ENCODE measurements around the gene LPCAT3. TPM values are rescaled to one million over a fixed set of nuclear protein-coding genes. Genes with fewer than 3 reads are reported as not detected.
A peak's percentile ranks its signal among the peaks of the same experiment; 100 is the strongest.

LPCAT3 gene
- polyA plus RNA-seq, 1 donor (not counting 4 experiments of a cell fraction or from before 2014, with no cell fraction given): 69.1 TPM

DNA sequence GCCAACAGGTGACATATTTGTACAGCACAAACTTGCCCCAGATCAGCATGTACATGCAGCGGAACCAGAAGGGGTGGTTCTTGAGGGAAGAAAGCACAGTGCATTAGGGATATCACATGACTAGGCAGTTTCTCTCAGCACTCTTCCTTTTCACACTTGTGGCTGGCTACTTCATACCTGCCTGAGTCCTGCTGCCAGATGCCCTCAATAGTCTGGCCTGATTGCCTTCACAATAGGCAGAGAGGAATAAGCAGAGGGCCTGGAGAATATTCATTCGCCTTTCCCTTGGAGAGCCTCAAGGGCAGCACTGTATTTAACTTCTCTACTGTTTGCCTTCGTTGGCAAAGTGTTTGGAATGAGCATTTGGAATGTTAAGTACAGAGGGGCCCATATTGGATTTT, 39.7 kb downstream of the LPCAT3 start:
- H3K4me3 ChIP-seq (ENCODE audit: control insufficient read depth in 2 of 3, extremely low read depth in 1 of 3, insufficient read depth in 2 of 3, low read depth in 1 of 3, low read length in 3 of 3): no peak overlapping the region
- H3K79me2 ChIP-seq (ENCODE audit: control insufficient read depth, insufficient read depth, low read length): peaks cover 7% of the 10 kb centered on the region
- no peak for TF ChIP-seq EZH2 (IDR thresholded peaks at IDR 0.05; ENCODE audit: low read length)
- TF ChIP-seq, protein P1, sequence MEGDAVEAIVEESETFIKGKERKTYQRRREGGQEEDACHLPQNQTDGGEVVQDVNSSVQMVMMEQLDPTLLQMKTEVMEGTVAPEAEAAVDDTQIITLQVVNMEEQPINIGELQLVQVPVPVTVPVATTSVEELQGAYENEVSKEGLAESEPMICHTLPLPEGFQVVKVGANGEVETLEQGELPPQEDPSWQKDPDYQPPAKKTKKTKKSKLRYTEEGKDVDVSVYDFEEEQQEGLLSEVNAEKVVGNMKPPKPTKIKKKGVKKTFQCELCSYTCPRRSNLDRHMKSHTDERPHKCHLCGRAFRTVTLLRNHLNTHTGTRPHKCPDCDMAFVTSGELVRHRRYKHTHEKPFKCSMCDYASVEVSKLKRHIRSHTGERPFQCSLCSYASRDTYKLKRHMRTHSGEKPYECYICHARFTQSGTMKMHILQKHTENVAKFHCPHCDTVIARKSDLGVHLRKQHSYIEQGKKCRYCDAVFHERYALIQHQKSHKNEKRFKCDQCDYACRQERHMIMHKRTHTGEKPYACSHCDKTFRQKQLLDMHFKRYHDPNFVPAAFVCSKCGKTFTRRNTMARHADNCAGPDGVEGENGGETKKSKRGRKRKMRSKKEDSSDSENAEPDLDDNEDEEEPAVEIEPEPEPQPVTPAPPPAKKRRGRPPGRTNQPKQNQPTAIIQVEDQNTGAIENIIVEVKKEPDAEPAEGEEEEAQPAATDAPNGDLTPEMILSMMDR (optimal IDR thresholded peaks at IDR 0.05 in 1 of 3, IDR thresholded peaks at IDR 0.05 in 1 of 3, conservative IDR thresholded peaks at IDR 0.05 in 1 of 3; ENCODE audit: extremely low read depth in 1 of 3, insufficient read depth in 2 of 3, low read length in 3 of 3): no peak
- peaks cover 3% of the 10 kb centered on the region for H4K20me1 ChIP-seq (ENCODE audit: control insufficient read depth, extremely low read depth, insufficient read depth, low read length)
- H3K9ac ChIP-seq (ENCODE audit: control insufficient read depth, extremely low read depth, insufficient read depth, low read length): peak overlapping the region; percentile 14
- DNase-seq (ENCODE audit: low read depth, low spot score) (no peak), FAIRE-seq (peak; percentile 78)
- dilution Hi-C loops (cut with MboI; ENCODE audit: extremely low pct_ligation_motif_present, low sequenced_read_pairs): no loop called here
- no peak overlapping the region for H2AFZ ChIP-seq (ENCODE audit: control insufficient read depth, low read length)
- H3K9me1 ChIP-seq (ENCODE audit: control insufficient read depth, extremely low read depth, insufficient read depth, low read length): no peaks in the 10 kb centered on the region
- H3K4me2 ChIP-seq (ENCODE audit: control insufficient read depth, extremely low read depth, insufficient read depth, low read depth, low read length): no peak overlapping the region
- peaks cover 36 to 70% of the 10 kb centered on the region in 2 experiments for H3K36me3 ChIP-seq (ENCODE audit: control insufficient read depth in 2 of 2, extremely low read depth in 1 of 2, insufficient read depth in 2 of 2, low read length in 2 of 2)
- H3K9me3 ChIP-seq (ENCODE audit: control insufficient read depth, low read depth, low read length): no peaks in the 10 kb centered on the region
- no peaks in the 10 kb centered on the region for H3K27me3 ChIP-seq (ENCODE audit: control insufficient read depth, extremely low read depth, insufficient read depth, low read length)
- H3K27ac ChIP-seq (ENCODE audit: control insufficient read depth, insufficient read depth, low read length): peak overlapping the region; percentile 62
- H3K4me1 ChIP-seq (ENCODE audit: control insufficient read depth, extremely low read depth, insufficient read depth, low read length): peaks cover 21% of the 10 kb centered on the region

DNA sequence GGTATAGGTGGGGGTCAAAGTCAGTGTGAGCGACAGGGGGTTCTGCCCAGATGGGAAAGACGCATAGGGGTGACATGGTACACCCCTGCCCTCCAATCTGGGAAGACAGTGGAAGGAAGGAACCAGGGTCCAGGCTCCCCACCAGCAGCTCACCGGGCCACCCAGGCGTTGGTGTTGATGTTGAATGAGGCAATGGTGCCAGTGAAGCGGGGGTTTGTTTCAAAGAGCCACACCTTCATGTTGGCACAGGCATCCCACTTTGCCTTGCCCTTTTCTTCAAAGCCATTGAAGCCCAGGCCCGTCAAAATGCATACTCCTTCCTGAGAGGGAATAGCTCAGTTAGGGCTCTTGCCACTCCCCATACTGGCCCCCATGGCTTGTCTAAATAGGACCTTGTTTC, 40.1 kb downstream of the LPCAT3 start:
- TF ChIP-seq EZH2 (IDR thresholded peaks at IDR 0.05; ENCODE audit: low read length): no peak
- TF ChIP-seq, protein P1 (optimal IDR thresholded peaks at IDR 0.05 in 1 of 3, IDR thresholded peaks at IDR 0.05 in 1 of 3, conservative IDR thresholded peaks at IDR 0.05 in 1 of 3; ENCODE audit: extremely low read depth in 1 of 3, insufficient read depth in 2 of 3, low read length in 3 of 3): no peak
- Histone ChIP-seq H3K4me1 (ENCODE audit: control insufficient read depth, extremely low read depth, insufficient read depth, low read length) (peaks cover 21% of the 10 kb centered on the region), H3K27ac (ENCODE audit: control insufficient read depth, insufficient read depth, low read length) (peak overlapping the region; percentile 62), H3K9me3 (ENCODE audit: control insufficient read depth, low read depth, low read length) (no peaks in the 10 kb centered on the region), H3K9ac (ENCODE audit: control insufficient read depth, extremely low read depth, insufficient read depth, low read length) (no peak overlapping the region), H3K4me3 (ENCODE audit: control insufficient read depth in 2 of 3, extremely low read depth in 1 of 3, insufficient read depth in 2 of 3, low read depth in 1 of 3, low read length in 3 of 3) (no peak overlapping the region), H3K27me3 (ENCODE audit: control insufficient read depth, extremely low read depth, insufficient read depth, low read length) (no peaks in the 10 kb centered on the region), H3K4me2 (ENCODE audit: control insufficient read depth, extremely low read depth, insufficient read depth, low read depth, low read length) (no peak overlapping the region), H3K9me1 (ENCODE audit: control insufficient read depth, extremely low read depth, insufficient read depth, low read length) (no peaks in the 10 kb centered on the region), H3K36me3 (ENCODE audit: control insufficient read depth in 2 of 2, extremely low read depth in 1 of 2, insufficient read depth in 2 of 2, low read length in 2 of 2) (peaks cover 36 to 71% of the 10 kb centered on the region in 2 experiments), H4K20me1 (ENCODE audit: control insufficient read depth, extremely low read depth, insufficient read depth, low read length) (peaks cover 3% of the 10 kb centered on the region), H2AFZ (ENCODE audit: control insufficient read depth, low read length) (no peak overlapping the region), H3K79me2 (ENCODE audit: control insufficient read depth, insufficient read depth, low read length) (peaks cover 9% of the 10 kb centered on the region)
- no peak for FAIRE-seq
- no peak for DNase-seq (ENCODE audit: low read depth, low spot score)
- dilution Hi-C loops (cut with MboI; ENCODE audit: extremely low pct_ligation_motif_present, low sequenced_read_pairs): no loop called here
